ENCODE measurements around the gene FRZB.

GRCh38 chr2:182890773-182891378, 24.4 kb upstream of the FRZB start:
- TF ChIP-seq CTCF (IDR thresholded peaks at IDR 0.05) (no peak), POLR2A (IDR thresholded peaks at IDR 0.05) (no peak)

Data from esophagus squamous epithelium (tissue), 4 donors.